Measurements from ENCODE around the gene PTPRD.
"Not testable (repeated sequence)": the region's sequence is repeated elsewhere in the genome, so short reads cannot be mapped to it uniquely, and the experiment has no call there.

The PTPRD gene

DNA sequence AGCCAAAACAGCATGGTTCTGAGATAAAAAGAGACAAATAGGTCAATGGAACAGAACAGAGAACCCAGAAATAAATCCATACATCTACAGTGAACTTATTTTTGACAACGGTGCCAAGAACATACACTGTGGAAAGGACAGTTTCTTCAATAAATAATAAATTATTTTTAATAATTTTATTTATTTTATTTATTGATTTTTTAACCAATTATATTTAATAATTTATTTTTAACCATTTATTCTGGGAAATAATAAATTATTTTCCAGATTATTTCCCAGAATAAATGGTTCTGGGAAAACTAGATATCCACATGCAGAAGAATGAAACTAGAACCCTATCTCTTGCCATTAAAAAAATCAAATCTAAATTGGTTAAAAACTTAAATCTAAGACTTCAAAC, 1669.4 kb downstream of the PTPRD start:
- Mint-ChIP-seq H3K9me3 (peaks cover 3% of the 10 kb centered on the region), H3K36me3 (ENCODE audit: low read depth) (no peaks in the 10 kb centered on the region), H3K27me3 (no peaks in the 10 kb centered on the region), H3K4me3 (no peak overlapping the region), H3K27ac (no peak overlapping the region), H3K4me1 (ENCODE audit: low read depth) (no peaks in the 10 kb centered on the region)
- no peak for DNase-seq

DNA sequence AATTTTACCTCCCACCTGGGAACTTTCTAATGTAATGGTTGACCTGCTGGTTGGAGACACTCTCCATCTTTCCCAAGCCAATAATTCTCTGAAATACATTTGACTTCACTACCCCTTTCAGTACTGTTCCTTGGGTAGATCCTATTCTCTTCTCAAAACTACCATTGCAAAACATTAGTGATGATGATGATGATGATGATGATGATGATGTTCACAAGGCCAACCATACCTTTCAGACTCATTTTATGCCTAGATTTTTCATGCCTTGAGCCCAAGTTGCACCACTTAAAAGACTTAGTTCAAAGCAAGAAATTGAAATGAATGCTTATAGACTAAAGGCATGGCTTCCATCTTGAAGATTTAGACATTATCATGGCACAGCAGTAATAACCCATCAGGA, 1672.2 kb downstream of the PTPRD start:
- Mint-ChIP-seq H3K4me3 (no peak overlapping the region), H3K27ac (no peak overlapping the region), H3K36me3 (ENCODE audit: low read depth) (no peaks in the 10 kb centered on the region), H3K9me3 (peaks cover 3% of the 10 kb centered on the region), H3K27me3 (no peaks in the 10 kb centered on the region), H3K4me1 (ENCODE audit: low read depth) (no peaks in the 10 kb centered on the region)
- DNase-seq: no peak

DNA sequence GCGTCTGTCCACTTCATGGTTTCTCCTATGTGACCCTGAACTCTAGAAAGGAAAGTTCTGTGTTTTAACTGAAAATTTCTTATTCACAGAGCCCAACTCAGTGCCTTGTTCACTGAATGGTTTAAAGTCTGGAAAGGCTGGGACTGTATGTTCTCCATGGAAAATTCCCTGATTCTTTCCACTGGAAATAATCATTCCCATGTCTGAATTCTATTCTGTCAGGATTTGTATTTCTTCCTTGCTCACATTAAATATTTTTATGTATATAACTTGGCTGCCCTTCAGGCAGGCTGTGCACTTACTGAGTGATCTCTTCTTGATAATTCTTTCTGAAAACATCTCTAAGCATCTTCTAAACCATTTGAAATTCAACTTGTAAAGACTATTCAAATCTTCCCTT, 1686.3 kb downstream of the PTPRD start:
- peaks cover 5% of the 10 kb centered on the region for H3K9me3 Mint-ChIP-seq

DNA sequence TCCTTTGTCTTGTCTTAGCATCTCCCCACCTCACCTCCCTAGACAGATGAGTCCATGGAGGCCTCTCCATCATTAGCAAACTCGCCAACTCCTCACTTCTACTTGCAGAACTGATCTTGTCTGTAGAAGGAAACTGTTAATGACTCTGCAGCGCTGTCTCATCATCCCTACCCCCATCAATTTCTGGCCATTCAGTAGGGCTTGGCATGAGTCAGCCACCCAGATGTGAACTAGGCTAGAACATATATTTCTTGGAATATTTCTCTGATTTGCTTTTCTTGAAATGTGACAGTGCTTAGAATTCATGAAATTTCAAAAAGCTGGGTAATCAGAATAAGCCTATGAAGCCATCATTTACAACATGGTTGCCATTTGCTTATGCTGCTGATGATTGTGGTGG, 1688.2 kb downstream of the PTPRD start:
- peaks cover 5% of the 10 kb centered on the region for H3K9me3 Mint-ChIP-seq
- no peak overlapping the region for H3K4me3 Mint-ChIP-seq
- H3K4me1 Mint-ChIP-seq (ENCODE audit: low read depth): no peaks in the 10 kb centered on the region
- no peaks in the 10 kb centered on the region for H3K36me3 Mint-ChIP-seq (ENCODE audit: low read depth)
- DNase-seq: no peak
- H3K27me3 Mint-ChIP-seq: no peaks in the 10 kb centered on the region
- H3K27ac Mint-ChIP-seq: no peak overlapping the region

More for the DNA sequence above, 1686.3 kb downstream of the PTPRD start:
- Mint-ChIP-seq H3K36me3 (ENCODE audit: low read depth) (no peaks in the 10 kb centered on the region), H3K27me3 (no peaks in the 10 kb centered on the region), H3K4me1 (ENCODE audit: low read depth) (no peaks in the 10 kb centered on the region), H3K4me3 (no peak overlapping the region), H3K27ac (no peak overlapping the region)
- no peak for DNase-seq

DNA sequence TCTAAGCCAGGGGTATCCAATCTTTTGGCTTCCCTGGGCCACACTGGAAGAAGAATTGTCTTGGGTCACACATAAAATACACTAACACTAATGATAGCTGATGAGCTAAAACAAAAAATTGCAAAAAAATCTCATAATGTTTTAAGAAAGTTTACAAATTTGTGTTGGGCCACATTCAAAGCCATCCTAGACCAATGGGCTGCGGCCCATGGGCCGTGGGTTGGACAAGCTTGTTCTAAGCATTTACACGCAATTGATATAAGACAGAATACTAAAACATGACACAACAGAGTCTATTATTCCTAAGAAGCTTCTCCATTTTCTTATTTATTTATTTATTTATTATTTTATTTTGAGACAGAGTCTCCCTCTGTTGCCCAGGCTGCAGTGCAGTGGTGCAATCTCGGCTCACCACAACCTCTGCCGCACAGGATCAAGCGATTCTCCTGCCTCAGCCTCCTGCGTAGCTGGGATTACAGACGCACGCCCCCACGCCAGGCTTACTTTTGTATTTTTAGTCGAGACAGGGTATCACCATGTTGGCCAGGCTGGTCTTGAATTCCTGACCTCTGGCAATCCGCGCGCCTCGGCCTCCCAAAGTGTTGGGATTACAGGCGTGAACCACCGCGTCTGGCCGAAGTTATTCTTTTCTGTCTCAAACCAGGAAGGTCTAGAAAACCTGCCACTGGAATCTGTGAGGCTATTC, 1692.2 kb downstream of the PTPRD start:
- not testable (repeated sequence) for H3K4me3 Mint-ChIP-seq; H3K27me3 Mint-ChIP-seq; DNase-seq; H3K36me3 Mint-ChIP-seq (ENCODE audit: low read depth); H3K4me1 Mint-ChIP-seq (ENCODE audit: low read depth); H3K9me3 Mint-ChIP-seq; H3K27ac Mint-ChIP-seq

DNA sequence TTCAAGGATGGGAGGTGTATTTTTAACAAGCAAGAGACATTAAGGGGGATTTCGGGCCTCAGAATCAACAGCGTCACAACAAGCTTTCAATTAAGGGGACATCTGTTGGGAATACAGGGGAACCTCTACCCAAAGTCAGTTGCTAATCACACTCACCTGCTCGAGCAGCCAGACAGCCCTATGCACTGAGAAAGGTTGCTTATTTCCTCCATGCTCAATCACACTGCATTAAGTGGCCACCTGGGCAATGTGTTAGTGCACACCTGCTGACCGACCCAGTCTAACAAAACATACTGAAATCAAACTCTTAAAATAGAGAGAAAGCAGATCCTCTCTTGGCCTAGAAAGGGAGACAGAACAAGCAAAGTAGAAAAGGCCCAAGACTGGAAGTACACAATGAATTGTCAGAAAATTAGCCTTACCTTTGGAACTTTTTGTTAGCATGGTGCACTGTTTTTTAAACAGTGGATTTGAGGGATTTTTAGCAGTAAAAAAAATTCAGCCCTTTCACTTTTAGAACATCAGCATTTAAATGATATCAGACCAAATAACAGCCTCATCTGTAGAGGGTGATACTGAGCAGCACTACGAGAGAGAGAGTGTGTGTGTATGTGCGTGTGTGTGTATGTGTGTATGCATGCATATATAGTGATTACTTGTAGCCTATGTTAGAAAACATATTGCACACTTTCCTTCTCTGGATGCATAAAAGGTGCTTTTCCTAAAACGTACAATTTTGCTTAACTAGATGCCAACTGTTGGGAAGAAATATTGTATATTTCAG, 1694.7 kb downstream of the PTPRD start:
- no peak overlapping the region for H3K4me3 Mint-ChIP-seq

DNA sequence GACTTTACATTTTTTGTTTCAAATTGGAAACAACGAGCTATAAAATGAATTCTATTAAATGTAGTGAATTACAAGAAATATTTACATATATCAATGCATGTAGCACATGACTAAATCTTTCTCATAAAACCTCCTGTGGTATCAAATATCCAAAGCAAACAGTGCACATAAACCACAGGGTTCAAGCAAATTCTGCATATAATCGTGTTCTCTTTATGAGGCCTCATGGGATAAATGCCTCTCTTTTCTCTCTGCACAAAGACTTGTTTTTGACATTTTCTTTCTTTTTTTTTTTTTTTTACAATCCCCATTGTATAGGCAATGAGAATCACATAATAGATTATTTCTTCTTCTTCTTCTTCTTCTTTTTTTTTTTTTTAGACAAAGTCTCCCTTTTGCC, 1696.0 kb downstream of the PTPRD start:
- Mint-ChIP-seq H3K4me1 (ENCODE audit: low read depth) (no peaks in the 10 kb centered on the region), H3K4me3 (no peak overlapping the region), H3K27me3 (no peaks in the 10 kb centered on the region), H3K27ac (no peak overlapping the region), H3K36me3 (ENCODE audit: low read depth) (no peaks in the 10 kb centered on the region), H3K9me3 (peaks cover 3% of the 10 kb centered on the region)
- no peak for DNase-seq

More for the DNA sequence above, 1694.7 kb downstream of the PTPRD start:
- Mint-ChIP-seq H3K36me3 (ENCODE audit: low read depth) (no peaks in the 10 kb centered on the region), H3K9me3 (peaks cover 3% of the 10 kb centered on the region), H3K4me1 (ENCODE audit: low read depth) (no peaks in the 10 kb centered on the region), H3K27ac (no peak overlapping the region), H3K27me3 (no peaks in the 10 kb centered on the region)
- no peak for DNase-seq

DNA sequence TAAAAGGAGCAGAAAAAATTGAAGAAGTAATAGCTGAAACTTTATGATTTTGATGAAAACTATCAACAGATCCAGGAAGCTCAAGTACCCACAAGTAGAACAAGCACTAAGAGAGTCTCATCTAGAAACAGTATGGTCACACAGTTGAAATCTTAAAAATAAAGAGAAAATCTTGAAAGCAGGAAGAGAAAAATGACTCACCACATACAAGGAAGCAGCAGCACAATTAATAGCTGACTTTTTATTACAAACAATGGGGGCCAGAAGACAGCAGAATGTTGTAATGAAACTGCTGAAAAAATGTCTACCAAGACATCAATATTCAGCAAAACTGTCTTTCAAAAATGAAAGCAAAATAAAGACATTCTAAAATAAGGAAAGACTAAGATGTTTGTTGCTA, 1704.9 kb downstream of the PTPRD start:
- Mint-ChIP-seq H3K27me3 (no peaks in the 10 kb centered on the region), H3K4me3 (no peak overlapping the region), H3K9me3 (peaks cover 3% of the 10 kb centered on the region), H3K36me3 (ENCODE audit: low read depth) (no peaks in the 10 kb centered on the region), H3K27ac (no peak overlapping the region), H3K4me1 (ENCODE audit: low read depth) (no peaks in the 10 kb centered on the region)
- DNase-seq: no peak

DNA sequence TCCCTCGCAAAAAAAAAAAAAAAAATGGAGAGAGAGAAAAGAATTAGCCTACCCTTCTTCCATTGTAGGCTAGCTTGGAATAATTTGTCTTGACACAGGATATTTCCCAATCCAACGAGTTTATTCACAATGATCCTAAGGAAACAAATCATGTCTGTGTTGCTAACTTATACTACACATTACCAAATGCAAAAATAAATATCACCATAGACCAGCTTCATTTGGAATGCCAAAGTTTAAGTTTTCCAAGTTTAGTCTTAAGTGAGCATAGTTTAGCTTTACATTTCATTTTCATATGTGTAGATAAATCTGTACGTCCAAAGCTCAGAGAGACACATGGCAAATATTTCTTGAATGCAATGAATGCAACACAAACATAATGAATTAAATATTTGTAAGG, 1707.1 kb downstream of the PTPRD start:
- Mint-ChIP-seq H3K4me1 (ENCODE audit: low read depth) (no peaks in the 10 kb centered on the region), H3K27ac (no peak overlapping the region), H3K27me3 (no peaks in the 10 kb centered on the region), H3K36me3 (ENCODE audit: low read depth) (no peaks in the 10 kb centered on the region), H3K9me3 (peaks cover 3% of the 10 kb centered on the region), H3K4me3 (no peak overlapping the region)
- no peak for DNase-seq

DNA sequence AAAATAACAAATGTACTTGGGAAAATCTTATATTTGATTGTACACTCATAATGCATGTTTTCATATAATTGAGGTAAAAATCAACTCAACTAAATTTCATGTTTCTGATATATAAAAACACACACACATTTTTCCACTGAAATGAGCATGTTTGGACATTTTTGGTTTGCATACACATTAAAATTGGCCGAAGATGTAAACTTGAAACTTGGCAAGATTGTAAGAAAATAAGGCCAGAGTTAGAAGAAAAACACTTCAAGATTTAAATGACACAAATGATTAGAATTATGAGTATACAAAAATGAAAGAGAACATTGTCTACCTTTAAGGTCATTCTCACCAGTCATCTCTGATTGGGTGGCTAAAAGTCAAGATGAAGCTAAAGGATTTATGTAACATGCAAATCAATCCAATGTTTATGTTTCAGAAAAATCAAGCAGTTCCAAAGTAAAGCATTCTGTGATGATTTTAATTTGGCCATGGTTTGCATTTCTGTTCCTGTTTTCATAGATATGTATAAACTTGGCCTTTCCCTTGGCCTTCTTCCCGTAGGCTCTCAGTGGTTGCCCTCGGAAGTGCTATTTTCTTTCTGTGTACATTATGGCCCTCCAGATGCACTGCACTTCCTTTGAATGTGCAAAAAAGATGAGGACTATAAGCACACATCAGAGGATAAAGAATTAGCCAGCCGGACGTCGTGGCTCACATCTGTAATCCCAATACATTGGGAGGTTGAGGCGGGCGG, 1707.9 kb downstream of the PTPRD start:
- no peaks in the 10 kb centered on the region for H3K4me1 Mint-ChIP-seq (ENCODE audit: low read depth)
- H3K9me3 Mint-ChIP-seq: peaks cover 3% of the 10 kb centered on the region
- no peak overlapping the region for H3K27ac Mint-ChIP-seq
- DNase-seq: no peak
- H3K27me3 Mint-ChIP-seq: no peaks in the 10 kb centered on the region
- no peak overlapping the region for H3K4me3 Mint-ChIP-seq
- no peaks in the 10 kb centered on the region for H3K36me3 Mint-ChIP-seq (ENCODE audit: low read depth)

DNA sequence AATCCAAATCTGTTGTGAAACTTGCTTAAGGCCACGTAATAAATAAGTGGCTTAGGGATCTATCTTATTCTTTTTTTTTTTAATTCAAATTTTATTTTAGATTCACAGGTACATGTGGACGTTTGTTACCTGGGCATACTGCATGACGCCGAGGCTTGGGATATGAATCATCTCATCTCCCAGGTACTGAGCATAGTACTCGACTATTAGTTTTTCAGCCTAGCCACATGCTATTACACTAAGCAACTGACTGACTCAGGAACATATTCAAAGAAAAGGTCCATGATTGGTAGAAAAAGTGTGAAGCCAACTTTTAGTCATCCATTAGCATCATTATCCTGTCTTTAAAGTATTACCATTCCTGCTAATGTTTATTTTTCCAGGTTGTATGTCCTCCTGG, 1709.7 kb downstream of the PTPRD start:
- no peaks in the 10 kb centered on the region for H3K27me3 Mint-ChIP-seq
- no peak overlapping the region for H3K4me3 Mint-ChIP-seq
- H3K36me3 Mint-ChIP-seq (ENCODE audit: low read depth): no peaks in the 10 kb centered on the region
- H3K27ac Mint-ChIP-seq: no peak overlapping the region
- no peaks in the 10 kb centered on the region for H3K4me1 Mint-ChIP-seq (ENCODE audit: low read depth)
- DNase-seq: no peak
- H3K9me3 Mint-ChIP-seq: peaks cover 3% of the 10 kb centered on the region

DNA sequence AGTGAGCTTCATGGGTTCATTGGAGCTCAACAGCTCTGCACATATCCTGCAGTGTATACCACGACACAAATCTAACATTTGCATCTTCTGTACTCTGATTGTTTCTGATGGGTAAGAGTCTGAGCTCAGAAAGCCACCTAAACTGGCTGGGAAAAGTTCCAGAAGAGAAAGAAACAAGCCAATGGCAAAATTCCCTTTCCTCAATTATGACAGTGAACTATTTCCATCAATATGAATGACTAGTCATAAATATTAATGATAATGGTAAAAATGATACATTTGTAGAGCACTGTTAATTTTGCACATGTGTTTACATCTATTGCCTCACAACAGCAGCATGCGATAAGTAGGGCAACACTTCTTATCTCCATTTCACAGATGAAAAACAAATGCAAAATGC, 1711.7 kb downstream of the PTPRD start:
- H3K27me3 Mint-ChIP-seq: no peaks in the 10 kb centered on the region
- H3K27ac Mint-ChIP-seq: no peak overlapping the region
- H3K4me1 Mint-ChIP-seq (ENCODE audit: low read depth): no peaks in the 10 kb centered on the region
- no peaks in the 10 kb centered on the region for H3K9me3 Mint-ChIP-seq
- no peak overlapping the region for H3K4me3 Mint-ChIP-seq
- H3K36me3 Mint-ChIP-seq (ENCODE audit: low read depth): no peaks in the 10 kb centered on the region
- no peak for DNase-seq

DNA sequence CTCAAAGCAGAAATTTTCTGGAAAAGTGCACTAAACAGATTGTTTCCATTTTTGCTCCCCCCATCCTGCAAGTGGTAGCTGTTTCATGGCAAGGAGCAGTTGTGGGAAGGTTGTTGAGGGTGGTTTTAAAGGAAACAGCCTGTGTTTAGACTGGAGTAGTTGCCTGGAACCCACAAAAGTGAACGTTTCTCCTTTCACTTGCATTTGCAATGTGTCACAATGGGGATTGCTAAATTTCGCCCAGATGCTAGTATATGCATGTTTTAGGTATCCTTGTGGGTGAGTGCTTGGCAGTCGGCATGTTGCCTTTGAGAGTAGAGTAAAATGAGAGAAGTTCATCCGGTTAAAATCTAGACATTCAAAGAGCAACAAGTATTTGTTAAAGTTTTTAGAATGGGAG, 1713.3 kb downstream of the PTPRD start:
- Mint-ChIP-seq H3K36me3 (ENCODE audit: low read depth) (no peaks in the 10 kb centered on the region), H3K27me3 (no peaks in the 10 kb centered on the region), H3K4me3 (no peak overlapping the region), H3K27ac (no peak overlapping the region), H3K4me1 (ENCODE audit: low read depth) (no peaks in the 10 kb centered on the region), H3K9me3 (no peaks in the 10 kb centered on the region)
- DNase-seq: no peak

DNA sequence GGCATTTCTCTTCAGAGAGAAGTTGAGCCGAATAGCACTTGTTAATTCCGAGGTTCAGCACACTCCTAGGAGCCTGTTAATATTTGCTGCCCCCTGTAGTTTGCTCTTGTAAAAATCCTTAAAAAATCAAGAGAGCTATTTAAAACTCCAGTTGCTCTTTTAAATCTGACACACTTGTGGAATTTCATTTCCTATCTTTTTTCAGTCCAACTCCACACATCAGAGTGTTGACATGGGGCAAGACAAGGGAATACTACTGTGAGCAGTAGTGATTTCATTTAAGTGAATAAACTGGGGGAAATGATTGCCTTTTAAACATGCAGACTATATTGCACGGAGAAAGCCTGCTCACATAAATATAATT, 1717.0 kb downstream of the PTPRD start:
- Mint-ChIP-seq H3K9me3 (no peaks in the 10 kb centered on the region), H3K27ac (no peak overlapping the region)
- DNase-seq: no peak

More for the DNA sequence above, 1717.0 kb downstream of the PTPRD start:
- H3K36me3 Mint-ChIP-seq (ENCODE audit: low read depth): no peaks in the 10 kb centered on the region
- H3K27me3 Mint-ChIP-seq: no peaks in the 10 kb centered on the region
- H3K4me1 Mint-ChIP-seq (ENCODE audit: low read depth): no peaks in the 10 kb centered on the region
- H3K4me3 Mint-ChIP-seq: no peak overlapping the region

Measured in activated T-cell treated with anti-CD3 and anti-CD28 coated beads, Interleukin-2, amount 50 U/mL, for 24 hours (primary cell).